Transverse colon (tissue), 4 donors: ENCODE results near the gene HOXA13. TPM values are rescaled to one million over a fixed set of nuclear protein-coding genes. Genes with fewer than 3 reads are reported as not detected.
A peak's percentile ranks its signal among the peaks of the same experiment; 100 is the strongest.

Experiments
- DNase-seq: peaks from one replicate; pipeline ENCODE4 v3.0.0-alpha.2; 2019
- H3K27ac ChIP-seq, 4 donors: fragments of 200-600 bp; sonication (generic); 2 replicates each; pipeline ENCODE4 v1.5.1; 2016 to 2018; ENCODE audit warnings: inconsistent platforms in 4 of 4
- H3K27me3 ChIP-seq: fragments of 200-600 bp; sonication (generic); 2 replicates; pipeline ENCODE4 v1.5.1; 2017; ENCODE audit warnings: inconsistent platforms
- H3K36me3 ChIP-seq, 4 donors: fragments of 200-600 bp; sonication (generic); 2 replicates each; pipeline ENCODE4 v1.5.1; 2017 to 2019; ENCODE audit warnings: inconsistent platforms in 4 of 4
- H3K4me1 ChIP-seq, 4 donors: fragments of 200-600 bp; sonication (generic); 2 replicates each; pipeline ENCODE4 v1.5.1; 2017 to 2020; ENCODE audit warnings: inconsistent platforms in 4 of 4
- H3K4me3 ChIP-seq, 4 donors: fragments of 200-600 bp; sonication (generic); 1 replicate in 1 of 4; 2 replicates in 3 of 4; pipeline versions ENCODE4 v1.5.1 to v1.6.1; 2017 to 2019; ENCODE audit warnings: inconsistent platforms in 4 of 4
- H3K9me3 ChIP-seq, 2 donors: fragments of 200-600 bp; sonication (generic); 2 replicates each; pipeline ENCODE4 v1.5.1; 2017 to 2019; ENCODE audit warnings: inconsistent platforms in 2 of 2
- EP300 ChIP-seq: sonication (generic); formaldehyde crosslinking; IDR thresholded peaks from one replicate; pipeline ENCODE4 v1.6.1; 2017; ENCODE audit warnings: antibody characterized with exemption, low read depth
- POLR2A ChIP-seq: fragments of 450-650 bp; IDR thresholded peaks from one replicate; pipeline ENCODE4 v1.6.1; 2016; ENCODE audit warnings: antibody characterized with exemption, mild to moderate bottlenecking, moderate library complexity
- POLR2AphosphoS5 ChIP-seq, 3 donors: sonication (generic); formaldehyde crosslinking; IDR thresholded peaks; one replicate each; pipeline ENCODE4 v1.6.1; 2016; ENCODE audit warnings: antibody characterized with exemption in 3 of 3
- WGBS, 2 donors: methylation state at CpG; one replicate each; pipeline ENCODE4 v1.1.5; 2018; ENCODE audit warnings: low coverage in 1 of 2; 5-methylcytosine and 5-hydroxymethylcytosine counted together
- in situ Hi-C, 4 donors: fragments of 200-750 bp; cut with MboI; loops; one replicate each; pipeline versions ENCODE4 v1.15.0 to v1.15.1; 2017; ENCODE audit warnings: low sequenced_read_pairs in 3 of 4, low pct_ligation_motif_present in 1 of 4, low pct_unique_long_range_greater_than_20kb in 1 of 4
- intact Hi-C: fragments of 100-400 bp; cut with DNase I; formaldehyde crosslinking; loops from one replicate; pipeline ENCODE4 v1.15.1; 2023; ENCODE audit warnings: low total_unique reads
- total RNA-seq, 4 donors: library from RNA; depleted of rRNA; stranded (reverse); fragments of >200 nt; gene quantifications; one replicate each; pipeline ENCODE4 v1.1.0, GENCODE V29; 2016
- TF ChIP-seq, protein P1 (sequence below), 5 experiments: fragments of 200-600 bp in 3 of 5; fragments of 450-650 bp in 2 of 5; sonication (generic) in 3 of 5; IDR thresholded peaks; 1 replicate in 2 of 5; 2 replicates in 3 of 5; pipeline ENCODE4 v1.5.1; 2016 to 2017; ENCODE audit warnings: antibody characterized with exemption in 5 of 5, inconsistent platforms in 3 of 5, mild to moderate bottlenecking in 2 of 5, moderate library complexity in 1 of 5

Gene HOXA13
- total RNA-seq, 4 donors from 2014 or later: 22.5 to 69.9 (median 38.7) TPM

DNA sequence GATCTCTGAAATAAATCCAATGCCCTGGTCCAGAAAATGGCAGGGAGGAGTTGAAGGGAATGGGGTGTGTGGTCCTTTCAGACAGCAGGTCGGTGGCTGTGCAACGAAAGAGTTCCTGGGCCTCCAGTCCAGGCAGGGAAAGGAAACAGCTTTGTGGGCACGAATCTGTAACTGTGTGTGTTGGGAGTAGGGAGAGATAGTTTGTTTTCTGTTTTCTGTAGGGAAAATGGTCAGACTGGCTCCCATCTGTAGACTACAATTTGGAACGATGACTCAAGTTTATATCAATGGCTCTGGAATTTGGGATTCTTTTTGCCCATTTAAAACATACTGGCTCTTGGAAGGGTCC, 32.0 kb downstream of the HOXA13 start:
- Histone ChIP-seq H3K9me3 (no peaks in the 10 kb centered on the region), H3K4me1 (peaks cover 0 to 29% (median 13%) of the 10 kb centered on the region in 4 donors), H3K27ac (peak overlapping the region; percentile 95 to 99 (median 98)), H3K27me3 (peaks cover 44% of the 10 kb centered on the region), H3K4me3 (peak overlapping the region; percentile 3 to 67 (median 60)), H3K36me3 (no peaks in the 10 kb centered on the region)
- WGBS, 2 donors: 3 to 14% methylated on average over 4 of the region's 4 CpGs
- DNase-seq: no peak
- TF ChIP-seq EP300: no peak
- TF ChIP-seq, protein P1, sequence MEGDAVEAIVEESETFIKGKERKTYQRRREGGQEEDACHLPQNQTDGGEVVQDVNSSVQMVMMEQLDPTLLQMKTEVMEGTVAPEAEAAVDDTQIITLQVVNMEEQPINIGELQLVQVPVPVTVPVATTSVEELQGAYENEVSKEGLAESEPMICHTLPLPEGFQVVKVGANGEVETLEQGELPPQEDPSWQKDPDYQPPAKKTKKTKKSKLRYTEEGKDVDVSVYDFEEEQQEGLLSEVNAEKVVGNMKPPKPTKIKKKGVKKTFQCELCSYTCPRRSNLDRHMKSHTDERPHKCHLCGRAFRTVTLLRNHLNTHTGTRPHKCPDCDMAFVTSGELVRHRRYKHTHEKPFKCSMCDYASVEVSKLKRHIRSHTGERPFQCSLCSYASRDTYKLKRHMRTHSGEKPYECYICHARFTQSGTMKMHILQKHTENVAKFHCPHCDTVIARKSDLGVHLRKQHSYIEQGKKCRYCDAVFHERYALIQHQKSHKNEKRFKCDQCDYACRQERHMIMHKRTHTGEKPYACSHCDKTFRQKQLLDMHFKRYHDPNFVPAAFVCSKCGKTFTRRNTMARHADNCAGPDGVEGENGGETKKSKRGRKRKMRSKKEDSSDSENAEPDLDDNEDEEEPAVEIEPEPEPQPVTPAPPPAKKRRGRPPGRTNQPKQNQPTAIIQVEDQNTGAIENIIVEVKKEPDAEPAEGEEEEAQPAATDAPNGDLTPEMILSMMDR (IDR thresholded peaks at IDR 0.05): no peak
- TF ChIP-seq POLR2A: no peak
- TF ChIP-seq POLR2AphosphoS5 (IDR thresholded peaks at IDR 0.05): no peak
- intact Hi-C loops: loop anchor here (10.0 kb wide), 1 partner anchor 1313 kb away; no protein-coding TSS in a partner anchor
- in situ Hi-C loops: loop anchor here in 3 of 4 donors (25.0 kb wide), 3 partner anchors 806 to 1306 kb away; no protein-coding TSS in a partner anchor

DNA sequence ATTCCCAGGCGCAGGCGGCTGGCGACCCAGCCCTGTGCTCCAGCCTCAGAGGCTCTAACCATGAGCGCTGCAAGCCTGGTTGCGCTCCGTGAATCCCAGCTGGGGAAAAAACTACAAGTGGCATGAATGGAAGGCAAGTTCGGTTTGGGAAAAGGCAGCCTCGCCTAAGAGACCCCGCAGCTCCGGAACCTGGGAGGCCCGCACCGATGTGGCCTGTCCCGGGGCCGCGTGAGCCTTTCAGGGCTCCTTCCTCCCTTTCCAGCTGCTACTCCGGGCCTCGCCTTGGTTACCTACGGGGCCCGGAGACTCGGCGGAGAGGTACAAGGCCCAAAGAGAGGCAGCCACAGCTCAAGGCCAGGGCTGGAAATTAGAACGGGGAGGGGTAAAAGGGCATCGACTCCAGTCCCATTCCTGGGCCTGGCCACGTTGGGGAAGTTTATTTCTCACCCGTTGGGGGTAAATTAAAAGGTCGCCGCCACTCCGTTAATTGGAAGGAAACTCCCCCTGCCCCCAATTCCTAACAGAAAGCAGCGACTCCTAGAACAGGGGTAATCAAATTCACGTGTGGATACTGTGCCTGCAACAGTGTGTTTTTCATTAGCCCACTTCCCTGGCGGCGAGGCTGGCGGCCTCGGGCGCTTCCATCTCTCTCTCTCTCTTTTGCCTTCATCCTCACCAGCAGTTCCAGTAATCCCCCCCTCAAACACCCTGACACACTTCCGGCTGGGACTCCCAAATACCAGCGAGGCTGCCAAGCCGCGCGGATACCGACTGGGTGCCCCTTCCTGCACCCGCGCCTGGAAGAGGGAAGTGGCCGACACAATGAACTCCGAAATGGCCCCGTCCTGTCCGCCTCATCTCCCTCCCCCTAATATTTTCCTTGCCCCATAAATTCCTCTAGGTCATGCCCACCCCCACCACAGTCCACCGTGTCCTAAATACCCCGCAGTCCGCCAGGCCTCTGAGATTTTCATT, 33.1 kb downstream of the HOXA13 start:
- H3K27ac ChIP-seq: peak overlapping the region; percentile 95 to 99 (median 98)
- H3K36me3 ChIP-seq: no peaks in the 10 kb centered on the region
- H3K4me3 ChIP-seq: peak overlapping the region; percentile 58 to 82 (median 64)
- 7 to 9% methylated on average over 19 to 50 of the region's 50 CpGs for WGBS, 2 donors
- peaks cover 0 to 27% (median 16%) of the 10 kb centered on the region in 4 donors for H3K4me1 ChIP-seq
- no peak for DNase-seq
- H3K27me3 ChIP-seq: peaks cover 34% of the 10 kb centered on the region
- intact Hi-C loops: loop anchor here (10.0 kb wide), 1 partner anchor 1312 kb away; no protein-coding TSS in a partner anchor
- no peaks in the 10 kb centered on the region for H3K9me3 ChIP-seq
- TF ChIP-seq POLR2AphosphoS5 (IDR thresholded peaks at IDR 0.05) (peak in 2 of 3 donors; percentile 5 to 40), POLR2A (no peak)
- in situ Hi-C loops: loop anchor here in 3 of 4 donors (25.0 kb wide), 3 partner anchors 805 to 1305 kb away; no protein-coding TSS in a partner anchor

DNA sequence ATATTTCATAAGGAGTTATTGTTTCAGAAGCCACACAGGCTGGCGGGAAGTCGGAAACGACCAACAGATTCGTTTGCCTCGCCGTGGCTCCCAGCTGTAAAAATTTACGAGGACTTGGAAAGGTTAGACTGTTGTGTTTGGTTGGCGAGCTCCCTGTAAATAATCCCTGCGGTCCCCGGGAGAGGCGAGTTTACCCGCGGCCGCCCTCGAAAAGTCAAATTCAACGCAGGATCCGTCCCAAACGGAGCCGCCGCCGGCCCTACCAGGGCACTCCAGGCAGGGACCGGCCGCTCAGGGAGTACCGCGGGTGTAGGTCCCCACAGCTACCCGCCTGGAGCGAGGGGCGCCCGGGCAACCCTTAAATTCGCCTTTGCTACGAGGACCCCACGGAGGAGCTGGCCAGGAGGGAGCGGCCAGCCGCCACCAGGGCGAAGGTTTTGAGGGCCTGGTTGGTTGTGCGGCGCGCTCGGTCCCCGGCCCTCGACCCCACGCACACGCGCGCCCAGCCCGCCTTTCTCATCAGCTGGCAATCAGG, 33.8 kb downstream of the HOXA13 start:
- in situ Hi-C loops: loop anchor here in 3 of 4 donors (25.0 kb wide), 3 partner anchors 804 to 1304 kb away; no protein-coding TSS in a partner anchor
- TF ChIP-seq POLR2AphosphoS5 (IDR thresholded peaks at IDR 0.05) (peak; percentile 40 to 82 (median 62)), POLR2A (peak; percentile 79)
- TF ChIP-seq, protein P1 (IDR thresholded peaks at IDR 0.05): no peak
- Histone ChIP-seq H3K4me1 (peaks cover 0 to 30% (median 23%) of the 10 kb centered on the region in 4 donors), H3K27me3 (peaks cover 29% of the 10 kb centered on the region), H3K36me3 (no peaks in the 10 kb centered on the region), H3K4me3 (peak overlapping the region; percentile 58 to 82 (median 64)), H3K27ac (peak overlapping the region; percentile 95 to 99 (median 98)), H3K9me3 (no peaks in the 10 kb centered on the region)
- WGBS, 2 donors: 0 to 13% methylated on average over 5 to 45 of the region's 46 CpGs
- DNase-seq: no peak
- intact Hi-C loops: loop anchor here (10.0 kb wide), 1 partner anchor 1311 kb away; no protein-coding TSS in a partner anchor

DNA sequence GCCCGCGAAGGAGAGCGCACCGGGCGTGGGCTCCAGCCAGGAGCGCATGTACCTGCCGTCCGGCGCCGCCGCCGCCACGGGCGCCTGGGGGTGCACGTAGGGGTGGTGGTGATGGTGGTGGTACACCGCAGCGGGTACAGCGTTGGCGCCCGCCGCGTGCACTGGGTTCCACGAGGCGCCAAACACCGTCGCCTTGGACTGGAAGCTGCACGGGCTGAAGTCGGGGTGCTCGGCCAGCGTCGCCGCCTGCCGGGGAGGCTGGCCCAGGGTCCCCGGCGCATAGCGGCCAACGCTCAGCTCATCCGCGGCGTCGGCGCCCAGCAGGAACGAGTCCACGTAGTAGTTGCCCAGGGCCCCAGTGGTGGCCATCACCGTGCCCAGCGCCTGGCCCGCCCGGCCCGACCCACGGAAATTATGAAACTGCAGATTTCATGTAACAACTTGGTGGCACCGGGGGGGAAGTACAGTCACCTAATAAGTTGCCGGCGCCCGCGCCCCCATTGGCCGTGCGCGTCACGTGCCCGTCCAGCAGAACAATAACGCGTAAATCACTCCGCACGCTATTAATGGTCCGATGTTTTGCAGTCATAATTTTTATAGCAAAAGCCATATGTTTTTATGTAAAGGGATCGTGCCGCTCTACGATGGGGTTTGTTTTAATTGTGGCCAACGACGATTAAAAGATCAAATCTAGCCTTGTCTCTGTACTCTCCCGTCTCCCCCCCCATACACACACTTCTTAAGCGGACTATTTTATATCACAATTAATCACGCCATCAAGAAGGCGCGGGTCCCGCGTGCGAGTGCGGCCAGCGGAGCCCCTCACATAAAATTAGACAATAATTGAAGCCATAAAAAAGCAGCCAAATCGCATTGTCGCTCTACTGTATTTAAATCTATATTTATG, 34.5 kb downstream of the HOXA13 start, which contains the start of gene HOXA9:
Gene HOXA9, minus strand, starts transcription at position 449 of the 907 bp plus-strand sequence. Its CDS starts 80 bp downstream, at position 369.
- Histone ChIP-seq H3K4me3 (peak within 1 kb of the TSS; percentile 58 to 82 (median 64)), H3K27me3 (peaks cover 27% of the 10 kb centered on the region)
- peak; percentile 87 for DNase-seq

More for the DNA sequence above, 34.5 kb downstream of the HOXA13 start, which contains the start of gene HOXA9:
- in situ Hi-C loops: loop anchor here in 3 of 4 donors (25.0 kb wide), 3 partner anchors 803 to 1303 kb away; no protein-coding TSS in a partner anchor
- no peaks in the 10 kb centered on the region for H3K9me3 ChIP-seq
- intact Hi-C loops: loop anchor here (10.0 kb wide), 1 partner anchor 1311 kb away; no protein-coding TSS in a partner anchor
- H3K4me1 ChIP-seq: peaks cover 1 to 33% (median 24%) of the 10 kb centered on the region in 4 donors
- peak within 1 kb of the TSS; percentile 95 to 99 (median 98) for H3K27ac ChIP-seq
- H3K36me3 ChIP-seq: no peaks in the 10 kb centered on the region
- TF ChIP-seq POLR2AphosphoS5 (IDR thresholded peaks at IDR 0.05) (peak; percentile 86 to 94 (median 89)), EP300 (no peak), POLR2A (peak; percentile 77)
- TF ChIP-seq, protein P1 (IDR thresholded peaks at IDR 0.05): peak in 4 of 5 experiments; percentile 7 to 37 (median 18)
- 11 to 14% methylated on average over 15 to 79 of the region's 82 CpGs for WGBS, 2 donors
